Sigmoid colon (tissue), 7 donors: ENCODE data around the gene NDUFS6. TPM values are rescaled to one million over a fixed set of nuclear protein-coding genes. Genes with fewer than 3 reads are reported as not detected.

Source experiments
- DNase-seq: peaks from one replicate; pipeline ENCODE4 v3.0.0-alpha.2; 2019
- H3K27ac ChIP-seq, 4 donors: fragments of 200-600 bp; sonication (generic); one replicate each; pipeline ENCODE4 v1.5.1; 2016 to 2019; ENCODE audit warnings: mild to moderate bottlenecking in 1 of 4
- H3K27me3 ChIP-seq, 3 donors: fragments of 200-600 bp; sonication (generic); one replicate each; pipeline ENCODE4 v1.5.1; 2019; ENCODE audit warnings: mild to moderate bottlenecking in 1 of 3
- H3K36me3 ChIP-seq, 4 donors: fragments of 200-600 bp; sonication (generic); one replicate each; pipeline ENCODE4 v1.5.1; 2016 to 2019
- H3K4me1 ChIP-seq, 4 donors: fragments of 200-600 bp; sonication (generic); one replicate each; pipeline ENCODE4 v1.5.1; 2017 to 2019
- H3K4me3 ChIP-seq, 4 donors: fragments of 200-600 bp; sonication (generic); one replicate each; pipeline ENCODE4 v1.5.1; 2017 to 2019; ENCODE audit warnings: mild to moderate bottlenecking in 2 of 4, moderate library complexity in 1 of 4
- H3K9me3 ChIP-seq, 4 donors: fragments of 200-600 bp in 3 of 4; sonication (generic) in 3 of 4; one replicate each; pipeline versions ENCODE4 v1.5.1 to v1.6.1; 2013 to 2019
- EP300 ChIP-seq, 4 donors: sonication (generic); formaldehyde crosslinking; IDR thresholded peaks; one replicate each; pipeline ENCODE4 v1.6.1; 2017; ENCODE audit warnings: antibody characterized with exemption in 4 of 4
- POLR2A ChIP-seq, 2 donors: fragments of 450-650 bp; IDR thresholded peaks; one replicate each; pipeline ENCODE4 v1.6.1; 2016; ENCODE audit warnings: antibody characterized with exemption in 2 of 2, mild to moderate bottlenecking in 2 of 2, moderate library complexity in 2 of 2
- POLR2AphosphoS5 ChIP-seq, 4 donors: sonication (generic); formaldehyde crosslinking; IDR thresholded peaks; one replicate each; pipeline ENCODE4 v1.6.1; 2017; ENCODE audit warnings: antibody characterized with exemption in 4 of 4
- WGBS, 2 donors: extraction: QIAGEN DNeasy Blood & Tissue Kit; methylation state at CpG; one replicate each; pipeline ENCODE4 v1.1.7; 2013; 5-methylcytosine and 5-hydroxymethylcytosine counted together
- intact Hi-C: fragments of 100-400 bp; cut with DNase I; formaldehyde crosslinking; loops from one replicate; pipeline ENCODE4 v1.15.1; 2023
- polyA plus RNA-seq, 3 donors: library from polyadenylated mRNA; stranded (reverse); fragments of 200-250 nt; gene quantifications; one replicate each; pipeline ENCODE4 v1.2.3, GENCODE V29; 2013
- total RNA-seq, 4 donors: library from RNA; depleted of rRNA; stranded (reverse); fragments of >200 nt; gene quantifications; one replicate each; pipeline ENCODE4 v1.1.0, GENCODE V29; 2016
- TF ChIP-seq, protein P1 (sequence below), 4 experiments: fragments of 450-650 bp in 3 of 4; fragments of 200-600 bp in 1 of 4; IDR thresholded peaks; one replicate each; pipeline ENCODE4 v1.5.1; 2016 to 2019; ENCODE audit warnings: antibody characterized with exemption in 4 of 4, mild to moderate bottlenecking in 3 of 4, moderate library complexity in 2 of 4
- donor health status: healthy with polysubstance abuse.
- donor health status: Bipolar disorder and iron deficiency.
- donor health status: healthy.

Gene NDUFS6
- total RNA-seq: 10 to 100 TPM; 34.9 to 82.6 (median 55.4) TPM
- 100 to 1,000 TPM in 2 of 3 donors, 10 to 100 TPM in 1; 94.0 to 156 (median 111) TPM for polyA plus RNA-seq

DNA sequence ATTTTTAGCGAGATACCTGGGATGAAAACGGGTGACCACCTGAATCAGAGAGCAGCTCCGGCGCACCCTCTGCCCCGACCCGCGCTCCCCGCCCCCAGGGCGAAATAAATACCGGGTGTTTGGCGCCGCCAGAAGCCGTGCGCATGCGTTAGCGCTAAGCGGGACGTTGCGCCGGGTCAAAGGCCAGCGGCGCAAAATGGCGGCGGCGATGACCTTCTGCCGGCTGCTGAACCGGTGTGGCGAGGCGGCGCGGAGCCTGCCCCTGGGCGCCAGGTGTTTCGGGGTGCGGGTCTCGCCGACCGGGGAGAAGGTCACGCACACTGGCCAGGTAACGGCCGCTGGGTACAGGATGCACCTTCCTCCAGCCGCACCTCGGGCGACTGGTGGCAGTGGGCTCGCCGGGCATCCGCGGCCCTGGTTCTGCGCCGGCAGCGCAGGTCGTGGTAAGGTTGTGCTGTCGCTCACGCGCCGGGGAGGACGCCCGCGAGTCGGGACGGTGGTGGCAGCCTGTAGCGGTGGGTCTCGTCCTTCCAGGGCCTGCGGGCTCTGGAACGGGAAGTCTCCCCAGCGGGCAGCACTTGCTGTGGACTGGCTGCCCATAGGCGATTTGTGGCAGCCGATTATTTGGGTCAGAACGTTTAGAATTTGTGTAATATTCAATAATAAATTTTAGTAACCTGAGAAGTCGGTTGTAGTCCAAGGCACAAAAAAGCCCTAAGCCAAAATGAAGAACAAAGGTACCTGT lies at the start of gene NDUFS6:
Gene NDUFS6 (plus strand): TSS at position 186 of the 745 bp plus-strand sequence. CDS start 11 bp downstream, at position 197.
- Histone ChIP-seq H3K36me3 (peaks cover 7 to 62% (median 37%) of the 10 kb centered on the region in 4 donors), H3K4me3 (peak within 1 kb of the TSS; percentile 63 to 95 (median 84)), H3K9me3 (no peaks in the 10 kb centered on the region), H3K4me1 (peaks cover 0 to 34% (median 34%) of the 10 kb centered on the region in 4 donors), H3K27ac (peak within 1 kb of the TSS; percentile 81 to 87 (median 85)), H3K27me3 (no peaks in the 10 kb centered on the region)
- WGBS, 2 donors: 1% methylated on average over 69 of the region's 69 CpGs
- peak; percentile 86 for DNase-seq
- intact Hi-C loops: no loop called here
- TF ChIP-seq POLR2A (IDR thresholded peaks at IDR 0.05) (peak; percentile 61), POLR2AphosphoS5 (IDR thresholded peaks at IDR 0.05) (peak; percentile 64 to 83 (median 78)), EP300 (IDR thresholded peaks at IDR 0.05) (no peak)
- TF ChIP-seq, protein P1, sequence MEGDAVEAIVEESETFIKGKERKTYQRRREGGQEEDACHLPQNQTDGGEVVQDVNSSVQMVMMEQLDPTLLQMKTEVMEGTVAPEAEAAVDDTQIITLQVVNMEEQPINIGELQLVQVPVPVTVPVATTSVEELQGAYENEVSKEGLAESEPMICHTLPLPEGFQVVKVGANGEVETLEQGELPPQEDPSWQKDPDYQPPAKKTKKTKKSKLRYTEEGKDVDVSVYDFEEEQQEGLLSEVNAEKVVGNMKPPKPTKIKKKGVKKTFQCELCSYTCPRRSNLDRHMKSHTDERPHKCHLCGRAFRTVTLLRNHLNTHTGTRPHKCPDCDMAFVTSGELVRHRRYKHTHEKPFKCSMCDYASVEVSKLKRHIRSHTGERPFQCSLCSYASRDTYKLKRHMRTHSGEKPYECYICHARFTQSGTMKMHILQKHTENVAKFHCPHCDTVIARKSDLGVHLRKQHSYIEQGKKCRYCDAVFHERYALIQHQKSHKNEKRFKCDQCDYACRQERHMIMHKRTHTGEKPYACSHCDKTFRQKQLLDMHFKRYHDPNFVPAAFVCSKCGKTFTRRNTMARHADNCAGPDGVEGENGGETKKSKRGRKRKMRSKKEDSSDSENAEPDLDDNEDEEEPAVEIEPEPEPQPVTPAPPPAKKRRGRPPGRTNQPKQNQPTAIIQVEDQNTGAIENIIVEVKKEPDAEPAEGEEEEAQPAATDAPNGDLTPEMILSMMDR (IDR thresholded peaks at IDR 0.05): no peak

DNA sequence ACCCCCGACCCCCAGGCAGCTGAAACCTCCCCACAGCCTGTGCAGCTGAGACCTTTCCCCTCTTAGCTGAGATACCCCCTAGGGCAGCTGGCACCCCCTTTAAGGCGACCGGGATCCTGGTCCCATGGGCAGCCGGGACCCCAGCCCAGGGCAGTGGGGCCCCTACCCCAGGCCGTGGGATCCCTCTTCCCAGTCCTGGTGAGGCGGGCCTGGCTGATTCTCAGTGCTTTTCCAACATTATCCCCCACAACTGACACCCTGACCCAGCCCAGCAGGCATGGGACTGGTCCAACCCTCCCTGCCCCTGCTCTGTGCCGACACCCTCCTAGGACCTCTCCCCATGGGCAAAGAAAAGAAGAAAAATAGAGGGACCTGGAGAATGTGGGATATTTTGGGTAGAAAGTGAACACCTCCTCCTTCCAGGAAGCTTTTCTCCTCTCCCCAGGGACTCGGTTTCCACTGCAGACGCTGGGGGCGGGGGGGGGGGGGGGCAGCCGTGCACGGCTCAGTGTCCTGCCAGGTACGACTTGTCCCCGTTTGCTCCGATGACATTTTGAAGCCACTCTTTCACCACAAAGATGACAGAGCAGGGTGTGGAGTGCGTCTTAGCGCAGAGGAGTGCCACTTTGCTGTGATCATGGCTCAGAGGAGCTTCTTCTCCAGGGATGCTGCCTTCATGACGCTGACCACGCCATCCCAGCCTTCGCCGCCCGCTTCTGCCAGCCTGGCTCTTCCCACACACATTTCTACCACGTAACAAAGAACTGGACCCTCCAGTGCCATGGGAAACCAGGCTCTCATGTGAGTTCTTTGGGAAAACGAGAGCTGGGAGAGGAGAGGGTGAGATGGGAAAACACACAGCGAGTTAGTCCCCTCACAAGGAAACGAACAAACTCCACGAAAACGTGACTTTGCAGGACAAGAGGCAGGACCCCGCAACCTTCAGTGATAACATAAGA lies 49.1 kb upstream of the NDUFS6 start:
- Histone ChIP-seq H3K27ac (no peak overlapping the region), H3K27me3 (peaks cover 0 to 13% (median 0%) of the 10 kb centered on the region in 3 donors), H3K36me3 (no peaks in the 10 kb centered on the region), H3K9me3 (no peaks in the 10 kb centered on the region), H3K4me3 (no peak overlapping the region), H3K4me1 (no peaks in the 10 kb centered on the region)
- intact Hi-C loops: no loop called here
- TF ChIP-seq EP300 (IDR thresholded peaks at IDR 0.05) (no peak), POLR2AphosphoS5 (IDR thresholded peaks at IDR 0.05) (no peak), POLR2A (IDR thresholded peaks at IDR 0.05) (no peak)
- TF ChIP-seq, protein P1 (IDR thresholded peaks at IDR 0.05): no peak
- 70 to 83% methylated on average over 29 of the region's 29 CpGs for WGBS, 2 donors
- DNase-seq: peak; percentile 29

DNA sequence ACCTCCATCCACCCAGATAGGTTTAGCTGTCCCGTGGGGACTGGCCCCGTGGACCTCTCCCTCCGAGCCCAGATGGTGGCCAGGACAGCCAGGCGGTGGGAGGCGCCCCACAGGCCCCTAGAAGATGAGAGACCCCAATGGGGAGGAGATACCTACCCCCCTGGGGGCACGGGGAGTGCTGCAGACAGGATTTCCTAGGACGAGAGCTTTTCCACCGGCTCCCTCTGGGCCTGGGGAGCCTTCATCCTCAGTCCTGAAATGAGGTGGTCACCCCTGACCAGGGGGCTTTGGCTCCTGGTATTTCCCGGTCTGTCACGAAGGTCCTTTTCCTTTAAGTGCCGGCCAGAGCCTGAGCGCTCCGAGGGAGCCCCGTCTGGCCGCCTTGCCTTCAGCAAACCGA lies 48.3 kb upstream of the NDUFS6 start:
- intact Hi-C loops: no loop called here
- Histone ChIP-seq H3K9me3 (no peaks in the 10 kb centered on the region), H3K4me3 (no peak overlapping the region), H3K4me1 (no peaks in the 10 kb centered on the region), H3K27me3 (peaks cover 0 to 13% (median 0%) of the 10 kb centered on the region in 3 donors), H3K36me3 (no peaks in the 10 kb centered on the region), H3K27ac (no peak overlapping the region)
- TF ChIP-seq EP300 (IDR thresholded peaks at IDR 0.05): no peak
- TF ChIP-seq, protein P1 (IDR thresholded peaks at IDR 0.05): no peak
- TF ChIP-seq POLR2A (IDR thresholded peaks at IDR 0.05): no peak
- TF ChIP-seq POLR2AphosphoS5 (IDR thresholded peaks at IDR 0.05): no peak
- 68 to 78% methylated on average over 16 of the region's 16 CpGs for WGBS, 2 donors
- peak; percentile 41 for DNase-seq

DNA sequence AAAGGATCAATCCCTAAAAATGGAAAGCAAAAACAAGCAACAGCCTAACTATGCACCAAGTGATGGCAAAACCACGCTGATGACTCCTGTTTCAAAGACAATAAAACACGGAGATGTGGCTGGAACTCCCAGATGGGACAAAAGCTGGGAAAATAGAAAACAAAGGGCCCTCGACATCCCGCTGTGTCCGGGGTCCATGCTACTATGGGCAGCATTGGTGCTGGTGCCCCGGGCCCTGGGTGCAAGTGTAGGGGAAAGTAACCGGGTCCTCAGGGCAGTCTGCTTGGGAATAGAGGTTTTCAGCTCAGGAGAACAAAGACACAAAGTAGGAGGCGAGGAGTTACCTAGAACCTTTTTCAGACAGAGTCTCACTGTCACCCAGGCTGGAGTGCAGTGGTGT lies 47.7 kb upstream of the NDUFS6 start:
- TF ChIP-seq, protein P1 (IDR thresholded peaks at IDR 0.05): no peak
- TF ChIP-seq POLR2A (IDR thresholded peaks at IDR 0.05) (no peak), POLR2AphosphoS5 (IDR thresholded peaks at IDR 0.05) (no peak), EP300 (IDR thresholded peaks at IDR 0.05) (no peak)
- Histone ChIP-seq H3K27ac (no peak overlapping the region), H3K9me3 (no peaks in the 10 kb centered on the region), H3K27me3 (peaks cover 0 to 13% (median 0%) of the 10 kb centered on the region in 3 donors), H3K36me3 (no peaks in the 10 kb centered on the region), H3K4me3 (no peak overlapping the region), H3K4me1 (no peaks in the 10 kb centered on the region)
- DNase-seq: peak; percentile 12
- intact Hi-C loops: no loop called here
- WGBS, 2 donors: 76 to 81% methylated on average over 8 of the region's 8 CpGs
